Stimulated activated CD4-positive, alpha-beta T cell treated with anti-CD3 and anti-CD28 coated beads, Interleukin-4, amount 100 ng/mL, for 48 hours (primary cell): Measurements from ENCODE around the gene EDA.

ENCODE experiments used
- DNase-seq, 2 donors: peaks; one replicate each; pipeline ENCODE4 v3.0.0-alpha.2; 2020; ENCODE audit warnings: low read depth in 2 of 2

Gene EDA

DNA sequence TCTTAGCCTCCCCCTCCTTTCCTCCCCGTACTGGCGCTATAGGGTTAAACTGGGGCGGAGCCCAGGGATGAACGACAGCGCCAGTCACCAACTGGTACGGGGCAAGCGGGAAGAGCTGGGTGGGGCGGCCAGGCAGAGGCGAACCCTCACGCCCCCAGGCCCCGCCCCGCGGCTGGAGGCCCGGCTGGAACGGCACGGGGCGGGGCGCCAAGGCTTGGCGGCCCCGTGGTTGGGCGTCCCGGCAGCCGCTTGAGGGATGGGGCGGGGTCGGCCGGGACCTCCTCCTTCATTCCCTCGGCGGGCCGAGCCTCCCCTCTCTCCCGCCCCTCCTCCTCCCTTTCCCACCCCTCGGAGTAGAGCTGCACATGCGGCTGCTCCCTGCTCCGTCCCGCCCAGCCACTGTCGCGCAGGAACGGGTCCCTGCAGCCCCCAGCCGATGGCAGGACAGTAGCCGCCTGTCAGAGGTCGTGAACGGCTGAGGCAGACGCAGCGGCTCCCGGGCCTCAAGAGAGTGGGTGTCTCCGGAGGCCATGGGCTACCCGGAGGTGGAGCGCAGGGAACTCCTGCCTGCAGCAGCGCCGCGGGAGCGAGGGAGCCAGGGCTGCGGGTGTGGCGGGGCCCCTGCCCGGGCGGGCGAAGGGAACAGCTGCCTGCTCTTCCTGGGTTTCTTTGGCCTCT lies at the start of gene EDA:
Gene EDA, plus strand, starts transcription at position 335 of the 678 bp plus-strand sequence.
- peak; percentile 57 to 72 for DNase-seq

DNA sequence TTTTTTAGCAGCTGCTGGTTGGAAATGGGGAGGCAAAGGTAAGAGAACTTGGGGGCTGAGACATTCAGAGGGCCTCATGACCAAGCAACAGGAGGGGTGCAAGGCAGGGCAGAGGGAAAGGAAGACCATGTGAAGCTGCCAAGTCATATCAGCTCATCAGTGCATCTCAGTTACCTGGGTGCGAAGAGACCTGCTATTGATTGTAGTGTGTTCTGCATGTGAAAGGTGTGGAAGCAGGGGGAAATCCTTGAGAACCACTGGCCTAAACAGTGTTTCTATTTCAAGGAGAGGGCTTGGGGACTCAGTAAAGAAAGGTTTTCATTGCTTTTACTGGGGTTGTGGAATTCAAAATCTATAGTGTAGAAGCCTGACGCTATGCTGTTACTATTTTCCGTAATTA lies 47.1 kb upstream of the EDA start:
- no peak for DNase-seq

DNA sequence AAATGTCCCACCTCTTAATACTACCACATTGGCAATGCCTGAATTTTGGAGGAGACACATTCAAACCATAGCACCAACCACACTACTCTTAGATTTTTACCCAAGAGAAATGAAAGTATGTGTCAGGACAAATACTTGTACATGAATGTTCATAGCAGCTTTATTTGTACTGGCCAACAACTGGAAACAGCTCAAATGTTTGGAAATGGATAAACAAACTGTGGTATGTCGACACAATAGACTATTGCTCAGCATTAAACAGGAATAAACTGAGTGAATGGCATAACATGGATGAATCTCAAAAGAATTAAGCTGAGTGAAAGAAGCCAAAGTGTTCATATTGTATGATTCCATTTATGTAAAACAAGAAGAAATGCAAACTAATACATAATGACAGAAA lies 18.5 kb upstream of the EDA start:
- DNase-seq, result no peak

DNA sequence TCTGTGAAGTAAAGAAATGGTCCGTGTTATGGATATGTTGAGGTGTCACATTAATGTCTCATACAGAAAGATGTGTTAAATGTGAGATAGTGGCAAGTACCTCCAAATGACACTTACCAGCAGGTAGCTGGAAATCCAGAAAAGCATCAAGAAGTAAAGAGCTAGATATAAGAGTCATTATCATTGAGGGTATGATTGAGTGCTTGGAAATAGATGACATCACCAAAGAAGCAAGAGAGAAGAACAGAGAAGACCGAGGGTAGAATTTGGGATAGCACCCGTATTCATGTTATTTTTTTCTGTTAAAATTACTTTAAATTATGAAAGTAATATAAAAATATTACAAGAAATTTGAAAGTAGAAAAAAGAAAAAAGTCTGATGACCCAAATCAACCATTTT lies 15.7 kb upstream of the EDA start:
- no peak for DNase-seq

DNA sequence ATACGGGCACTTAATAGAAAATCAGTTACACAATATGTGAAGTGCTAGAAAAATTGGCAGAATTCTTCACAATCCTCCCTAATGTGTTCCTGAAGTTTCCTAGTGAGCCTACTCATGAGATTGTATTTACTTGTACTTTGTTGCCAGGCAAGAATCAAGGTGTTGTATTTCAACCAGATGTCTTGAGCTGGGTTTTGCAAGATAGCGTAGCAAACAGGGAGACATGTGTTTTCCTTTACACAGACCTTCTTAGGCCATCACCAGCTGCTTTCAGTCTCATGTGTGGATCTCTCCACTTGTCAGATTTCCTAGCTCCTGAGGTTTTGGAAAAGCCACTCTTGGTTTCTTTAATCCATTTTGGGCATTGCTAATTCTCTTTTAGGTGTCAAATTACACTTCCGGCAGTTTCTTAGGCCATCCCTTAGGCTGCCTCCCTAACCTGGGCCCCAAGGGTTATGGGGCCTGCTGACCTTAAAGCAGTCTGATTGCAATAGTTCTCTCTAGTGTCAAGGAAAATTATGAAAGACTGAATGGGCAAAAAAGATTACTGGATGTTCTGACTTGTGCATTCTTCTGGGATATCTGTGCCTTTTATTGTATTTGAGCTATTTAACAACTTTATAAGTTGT lies 12.2 kb upstream of the EDA start:
- no peak for DNase-seq

DNA sequence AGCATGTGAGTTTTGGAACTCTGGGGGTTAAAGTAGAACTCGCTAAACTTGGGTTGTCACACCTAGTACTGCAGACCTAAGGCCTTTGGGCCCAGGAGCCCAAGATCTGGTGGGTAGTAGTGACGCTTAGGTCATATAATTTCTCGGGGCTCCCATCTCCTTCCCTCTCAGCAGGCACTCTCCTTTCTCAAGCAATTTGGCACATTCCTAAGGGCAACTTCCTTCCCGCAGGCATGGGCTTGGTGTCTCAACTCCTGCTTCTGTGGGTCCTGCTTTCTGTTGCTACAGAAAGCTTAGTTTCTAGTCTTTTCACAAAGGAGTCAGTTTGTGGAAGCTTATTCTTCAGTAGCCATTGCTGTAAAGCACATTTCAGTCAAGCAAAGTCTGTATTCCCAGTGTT lies 10.4 kb upstream of the EDA start:
- DNase-seq, result no peak

DNA sequence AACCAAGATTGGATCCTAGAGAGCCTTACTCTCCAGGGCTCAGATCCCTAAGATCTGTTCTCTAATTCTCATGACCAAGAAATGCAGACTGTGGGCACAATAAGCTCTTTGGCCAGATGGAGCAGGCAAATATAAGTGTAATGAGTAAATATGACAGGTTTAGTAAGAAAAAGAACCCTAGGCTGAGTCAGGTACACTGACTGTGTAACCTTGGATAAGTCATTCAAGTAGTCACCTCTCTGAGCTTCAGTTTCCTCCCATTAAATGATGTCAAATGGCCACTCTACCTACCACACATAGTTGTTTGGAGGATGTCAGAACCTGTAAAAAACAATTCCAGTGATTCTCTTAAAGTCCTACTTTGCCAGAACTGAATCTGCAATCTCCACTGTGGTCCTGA lies 8.3 kb upstream of the EDA start:
- no peak for DNase-seq

DNA sequence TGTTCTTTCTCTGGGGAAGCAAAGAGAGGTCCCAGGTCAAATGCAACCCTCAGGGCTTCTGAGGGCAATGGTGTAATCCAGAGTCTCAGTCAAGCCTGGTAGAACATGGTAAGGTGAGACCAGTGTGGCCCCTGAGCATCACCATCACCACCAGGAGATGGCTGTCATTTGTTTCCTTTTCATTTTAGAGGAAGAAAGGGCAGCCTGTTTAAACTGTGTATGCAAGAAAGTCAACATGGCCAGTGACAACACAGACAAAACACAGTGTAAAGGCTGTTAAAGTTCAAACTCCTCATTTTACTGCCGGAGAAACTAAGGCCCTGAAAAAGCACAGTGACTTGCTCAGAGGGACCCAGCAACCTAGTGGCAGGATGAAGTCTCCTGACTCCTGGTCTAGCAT lies 2.0 kb upstream of the EDA start:
- no peak for DNase-seq

DNA sequence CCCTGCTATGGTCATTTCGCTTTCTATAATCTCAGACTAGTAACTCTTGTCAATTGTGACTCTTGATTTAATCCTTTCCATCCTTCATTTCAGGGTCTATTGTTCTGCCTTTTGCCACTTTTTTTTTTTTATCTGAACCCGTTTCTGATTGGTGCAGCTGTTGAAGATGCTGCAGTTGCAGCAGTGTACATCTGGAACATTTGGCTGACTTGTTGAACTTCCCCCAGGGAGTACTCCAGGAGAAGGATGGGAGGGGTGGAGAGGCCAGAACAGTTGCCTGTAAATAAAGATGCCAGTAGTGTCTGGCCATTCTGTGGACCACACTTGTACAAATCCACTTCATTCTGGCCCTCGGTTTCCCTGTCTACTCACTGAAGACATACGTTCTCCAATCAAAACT lies 1.0 kb upstream of the EDA start:
- DNase-seq, result no peak

DNA sequence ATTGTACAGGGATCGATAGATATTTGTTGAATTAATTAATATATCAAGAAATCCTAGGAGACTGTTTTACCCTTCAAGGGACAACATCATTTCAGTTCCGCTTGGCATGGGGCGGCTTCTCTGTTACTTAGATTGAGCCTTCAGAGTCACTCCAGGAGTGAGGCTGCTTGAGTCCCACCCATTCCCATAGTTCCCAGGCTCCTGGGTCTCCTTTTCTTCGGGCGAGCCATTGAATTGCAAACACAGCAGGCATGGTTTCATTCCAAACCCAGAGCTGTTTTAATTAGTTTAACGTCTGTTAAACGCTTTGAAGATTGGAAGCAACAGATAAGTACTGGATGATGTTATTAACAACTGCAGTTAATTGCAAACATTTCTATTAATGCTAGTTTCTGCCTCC lies 571 bp upstream of the EDA start:
- DNase-seq, result no peak

DNA sequence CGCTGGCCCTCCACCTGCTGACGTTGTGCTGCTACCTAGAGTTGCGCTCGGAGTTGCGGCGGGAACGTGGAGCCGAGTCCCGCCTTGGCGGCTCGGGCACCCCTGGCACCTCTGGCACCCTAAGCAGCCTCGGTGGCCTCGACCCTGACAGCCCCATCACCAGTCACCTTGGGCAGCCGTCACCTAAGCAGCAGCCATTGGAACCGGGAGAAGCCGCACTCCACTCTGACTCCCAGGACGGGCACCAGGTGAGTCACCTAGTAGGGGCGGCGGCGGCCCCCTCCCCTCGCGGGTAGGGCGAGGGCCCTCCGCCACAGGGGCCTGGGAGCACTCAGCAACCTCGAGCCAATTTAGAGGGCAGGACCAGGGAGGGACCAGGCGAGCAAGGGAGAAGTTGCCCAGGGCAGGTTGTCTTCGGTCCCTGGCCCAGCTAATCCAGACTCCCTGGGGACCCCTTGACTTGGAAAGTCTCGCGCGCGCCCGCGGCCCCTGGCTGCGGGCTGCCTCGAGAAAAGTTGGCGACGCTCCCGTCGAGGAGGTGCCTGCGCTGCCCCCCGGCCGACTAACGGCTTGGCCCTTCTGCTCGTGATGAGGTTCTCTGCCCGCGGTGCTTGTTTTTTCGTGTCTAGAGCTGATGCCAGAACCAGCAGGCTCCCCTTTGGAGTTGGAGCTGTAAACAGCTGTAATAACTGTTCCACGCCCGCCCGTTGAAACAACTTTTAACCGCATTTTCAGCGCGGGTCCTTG lies 717 bp downstream of the EDA start:
- DNase-seq, result peak in 1 of 2 donors; percentile 0

DNA sequence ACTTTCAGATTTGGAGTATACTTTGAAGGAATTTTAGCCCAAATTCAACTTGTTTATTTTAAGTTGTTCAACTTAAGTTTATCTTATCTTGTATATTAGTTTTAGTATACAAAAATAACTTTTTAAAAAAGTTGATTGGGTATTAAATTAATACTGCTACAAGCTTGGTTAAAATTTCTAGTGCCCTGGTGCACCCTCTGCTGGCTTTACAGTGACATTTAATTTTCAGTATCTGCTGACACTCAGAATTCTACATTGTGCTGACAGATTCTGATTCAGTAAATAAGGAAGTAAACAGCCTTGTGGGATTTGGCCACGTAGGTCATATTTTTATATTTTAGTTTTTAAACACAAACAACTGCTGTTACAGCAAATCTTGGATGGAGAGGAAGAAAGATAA lies 2.9 kb downstream of the EDA start:
- no peak for DNase-seq

DNA sequence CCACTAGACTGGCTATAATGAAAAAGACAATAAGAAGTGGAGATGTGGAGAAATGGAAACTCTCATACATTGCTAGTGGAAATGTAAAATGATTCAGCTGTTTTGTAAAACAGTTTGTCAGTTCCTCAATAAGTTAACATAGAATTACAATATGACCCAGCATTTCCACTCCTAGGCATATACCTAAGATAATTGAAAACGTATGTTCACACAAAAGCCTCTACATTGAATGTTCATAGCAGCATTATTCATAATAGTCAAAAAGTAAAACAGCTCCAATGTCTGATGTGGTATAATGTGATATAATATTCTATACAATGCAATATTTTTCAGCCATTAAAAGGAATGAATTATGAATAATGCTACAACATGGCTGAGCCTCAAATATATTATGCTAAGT lies 10.2 kb downstream of the EDA start:
- DNase-seq, result no peak

DNA sequence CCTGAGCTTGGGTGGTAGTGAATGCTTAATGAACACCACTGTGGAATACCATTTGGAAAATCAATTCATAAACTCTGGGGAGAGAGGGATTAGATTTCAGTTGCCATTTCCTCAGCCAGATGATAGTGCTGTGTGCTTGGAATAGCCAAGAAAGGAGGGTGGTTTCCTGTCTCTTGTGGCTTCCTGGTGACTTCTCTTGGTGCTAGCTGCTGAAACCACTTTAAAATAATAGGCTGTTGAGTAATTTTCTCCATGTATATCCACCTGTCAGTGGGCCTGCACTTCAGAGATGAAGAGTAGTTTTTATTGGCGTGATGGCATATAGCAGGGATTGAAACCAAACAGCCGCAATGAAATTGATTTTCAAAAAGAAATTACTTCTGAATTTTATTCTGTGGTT lies 11.8 kb downstream of the EDA start:
- DNase-seq, result no peak

DNA sequence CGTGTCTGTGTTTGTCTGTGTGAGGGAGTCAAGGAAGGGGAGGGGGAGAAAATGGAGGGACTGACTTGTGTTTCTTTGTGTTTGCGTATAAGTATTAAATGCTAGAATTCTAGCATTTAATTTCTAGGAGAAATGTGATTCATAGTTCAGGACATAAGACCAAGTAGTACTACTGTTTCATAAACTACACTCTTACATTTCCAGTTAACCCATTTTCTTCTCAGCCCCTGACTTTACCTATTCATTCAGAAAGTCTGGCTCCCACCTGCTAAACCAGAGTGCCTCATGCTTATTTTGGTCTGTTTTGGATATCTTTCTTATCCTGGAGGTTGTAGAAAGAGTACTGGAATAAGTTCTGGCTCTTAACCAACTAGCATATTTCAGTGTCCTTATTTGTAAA lies 14.2 kb downstream of the EDA start:
- DNase-seq, result no peak

DNA sequence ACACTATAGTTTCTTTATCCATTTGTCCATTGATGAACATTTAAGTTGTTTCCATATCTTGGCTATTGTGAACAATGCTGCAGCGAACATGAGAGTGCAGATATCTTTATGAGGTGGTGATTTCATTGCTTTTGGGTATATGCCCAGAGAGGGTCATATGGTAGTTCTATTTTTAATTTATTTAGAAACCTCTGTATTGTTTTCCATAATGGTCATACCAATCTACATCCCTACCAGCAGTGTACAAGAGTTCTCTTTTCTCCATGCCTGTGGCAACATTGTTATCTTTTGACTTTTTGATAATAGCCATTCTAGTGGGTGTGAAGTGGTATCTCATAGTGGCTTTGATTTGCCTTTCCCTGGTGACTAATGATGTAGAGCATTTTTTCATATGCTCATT lies 48.8 kb downstream of the EDA start:
- no peak for DNase-seq

DNA sequence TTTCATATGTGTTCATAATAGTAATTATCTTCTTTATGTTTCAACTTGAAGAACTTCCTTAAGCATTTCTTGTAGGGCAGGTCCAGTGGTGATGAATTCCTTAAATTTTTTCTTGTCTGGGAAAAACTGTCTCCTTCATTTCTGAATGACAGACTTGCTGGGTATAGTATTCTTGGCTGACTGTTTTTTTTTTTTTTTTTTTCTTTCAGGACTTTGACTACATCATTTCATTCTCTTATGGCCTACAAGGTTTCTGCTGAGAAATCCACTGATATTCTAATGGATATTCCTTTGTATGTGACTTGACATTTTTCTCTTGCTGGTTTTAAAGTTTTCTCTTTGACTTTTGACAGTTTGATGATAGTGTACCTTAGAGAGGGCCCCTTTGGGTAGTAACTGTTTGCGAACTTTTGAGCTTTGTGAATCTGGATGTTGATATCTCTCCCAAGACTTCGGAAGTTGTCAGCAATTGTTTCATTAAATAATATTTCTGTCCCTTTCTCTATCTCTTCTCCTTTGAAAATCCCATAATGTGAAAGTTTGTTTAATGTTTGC lies 54.2 kb downstream of the EDA start:
- DNase-seq, result no peak

DNA sequence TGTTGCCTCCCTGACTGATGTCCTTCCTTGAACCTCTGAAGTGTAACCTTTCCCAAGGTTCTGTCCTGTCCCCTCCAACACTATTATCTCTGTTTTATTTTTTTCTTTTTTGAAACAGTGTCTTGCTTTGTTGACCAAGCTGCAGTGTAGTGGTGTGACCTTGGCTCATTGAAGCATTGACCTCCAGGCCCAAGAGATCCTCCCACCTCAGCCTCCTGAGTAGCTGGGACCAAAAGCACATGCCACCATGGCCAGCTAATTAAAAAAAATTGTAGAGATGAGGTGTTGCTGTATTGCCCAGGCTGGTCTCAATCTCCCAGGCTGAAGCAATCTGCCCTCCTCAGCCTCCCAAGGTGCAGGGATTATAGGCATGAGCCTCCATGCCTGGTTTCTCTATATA lies 59.0 kb downstream of the EDA start:
- DNase-seq, result no peak

DNA sequence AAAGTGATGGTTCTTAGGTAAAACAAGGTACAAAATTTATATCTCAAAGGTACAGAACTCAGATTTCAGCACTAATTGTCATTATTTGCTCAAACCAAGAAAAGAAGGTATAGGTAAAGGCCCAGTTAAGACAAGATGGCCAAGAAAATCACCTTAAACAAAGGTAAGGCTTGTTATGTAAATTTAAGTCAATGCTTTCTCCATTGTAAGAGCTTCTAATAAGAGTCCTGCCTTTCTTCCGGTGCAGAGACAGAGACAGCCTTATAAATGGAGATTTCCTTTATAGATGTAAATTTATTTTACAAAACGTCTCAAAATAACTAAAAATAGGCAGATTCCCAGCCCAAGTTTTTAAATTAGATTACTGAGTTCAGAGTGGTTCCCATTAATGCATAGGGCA lies 89.9 kb downstream of the EDA start:
- no peak for DNase-seq

DNA sequence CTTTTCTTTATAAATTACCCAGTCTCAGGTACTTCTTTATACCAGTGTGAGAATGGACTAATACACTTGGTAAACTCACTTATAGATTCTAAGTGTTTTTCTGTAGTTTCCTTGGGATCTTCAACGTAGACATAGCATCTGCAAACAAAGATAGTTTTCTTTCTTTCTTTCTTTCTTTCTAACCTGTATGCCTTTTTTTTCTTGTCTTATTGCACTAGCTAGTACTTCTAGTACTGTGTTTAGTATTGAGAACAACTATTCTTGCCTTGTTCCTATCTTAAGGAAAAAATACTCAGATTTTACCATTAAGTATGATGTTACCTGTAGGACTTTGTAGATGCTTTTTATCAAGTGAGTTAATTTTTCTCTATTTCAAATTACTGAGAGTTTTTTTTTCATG lies 102.2 kb downstream of the EDA start:
- no peak for DNase-seq

DNA sequence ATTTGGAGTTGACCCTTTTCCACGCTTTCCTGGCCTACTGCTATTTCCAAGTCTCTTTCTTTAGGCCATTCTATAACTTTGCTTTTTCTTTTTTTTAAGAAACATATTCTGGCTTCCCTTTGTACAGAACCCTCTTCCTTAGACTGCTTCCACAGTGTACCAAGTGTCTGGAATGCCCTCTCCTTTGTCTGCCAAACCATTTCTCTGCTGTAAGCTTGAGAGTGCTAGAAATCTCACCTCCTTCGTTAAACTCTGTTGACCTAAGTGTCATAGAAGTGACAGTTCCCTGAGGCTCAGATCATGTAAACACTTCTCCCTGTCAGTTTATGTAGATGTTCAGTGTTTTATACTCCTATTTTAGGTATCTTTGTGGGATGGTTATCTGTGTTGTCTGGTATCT lies 108.4 kb downstream of the EDA start:
- DNase-seq, result no peak

DNA sequence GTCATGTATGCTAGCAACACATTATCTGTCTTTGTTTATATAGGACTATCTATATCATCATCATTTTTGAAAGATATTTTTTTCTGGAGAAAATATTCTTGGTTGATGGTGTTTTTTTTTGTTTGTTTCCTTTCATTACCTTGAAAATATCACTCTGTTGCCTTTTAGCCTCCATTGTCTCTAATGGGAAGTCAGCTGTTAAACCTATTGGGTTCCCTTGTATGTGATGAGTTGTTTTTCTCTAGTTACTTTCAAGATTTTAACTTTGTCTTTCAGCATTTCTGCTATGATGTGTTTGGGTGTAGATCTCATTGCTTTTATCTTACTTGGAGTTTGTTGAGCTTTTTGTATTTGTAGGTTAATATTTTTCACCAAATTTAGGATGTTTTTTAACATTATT lies 124.4 kb downstream of the EDA start:
- no peak for DNase-seq

DNA sequence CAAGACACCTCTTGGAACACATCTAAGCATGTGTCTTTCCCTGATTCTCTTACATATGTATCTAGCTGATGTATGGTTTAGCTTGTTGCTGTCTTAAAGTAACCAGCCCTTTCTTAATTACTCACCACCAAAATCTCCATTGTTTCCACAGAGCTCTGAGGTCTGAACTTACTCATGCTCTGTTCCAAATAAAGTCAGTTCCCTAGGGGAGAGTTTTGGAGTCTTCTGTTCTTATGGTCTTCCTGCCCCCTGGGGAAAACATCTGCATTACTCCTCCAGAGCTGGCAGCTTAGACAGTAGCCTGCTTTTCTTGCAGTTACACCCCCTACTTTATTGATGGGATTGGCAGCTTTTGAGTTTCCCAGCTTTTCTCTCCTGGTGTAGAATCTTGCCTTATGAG lies 125.8 kb downstream of the EDA start:
- no peak for DNase-seq
